Measurements from ENCODE around the gene ZC3H13.

ZC3H13 gene

GRCh38 chr13:45915686-45916439 is 136.7 kb downstream of the ZC3H13 start:
- Histone ChIP-seq H3K4me3 (ENCODE audit: low read length in 2 of 2) (no peak overlapping the region), H3K4me1 (ENCODE audit: control insufficient read depth in 2 of 2, insufficient read depth in 2 of 2, low read length in 2 of 2) (no peaks in the 10 kb centered on the region), H3K27ac (ENCODE audit: low read depth in 2 of 2, low read length in 2 of 2) (no peak overlapping the region), H3K36me3 (ENCODE audit: control insufficient read depth in 2 of 2, insufficient read depth in 2 of 2, low read length in 2 of 2) (no peaks in the 10 kb centered on the region), H3K27me3 (ENCODE audit: control insufficient read depth in 2 of 2, insufficient read depth in 2 of 2, low read length in 2 of 2) (no peaks in the 10 kb centered on the region), H3K9ac (ENCODE audit: low read depth in 1 of 2, low read length in 2 of 2) (no peak overlapping the region), H3K9me3 (ENCODE audit: control insufficient read depth in 2 of 2, low read length in 2 of 2) (no peaks in the 10 kb centered on the region)

GRCh38 chr13:45909673-45910072 is 142.9 kb downstream of the ZC3H13 start:
- no peaks in the 10 kb centered on the region for H3K4me1 ChIP-seq (ENCODE audit: control insufficient read depth in 2 of 2, insufficient read depth in 2 of 2, low read length in 2 of 2)
- H3K9me3 ChIP-seq (ENCODE audit: control insufficient read depth in 2 of 2, low read length in 2 of 2) = no peaks in the 10 kb centered on the region
- H3K27me3 ChIP-seq (ENCODE audit: control insufficient read depth in 2 of 2, insufficient read depth in 2 of 2, low read length in 2 of 2) = no peaks in the 10 kb centered on the region
- no peak overlapping the region for H3K4me3 ChIP-seq (ENCODE audit: low read length in 2 of 2)
- H3K27ac ChIP-seq (ENCODE audit: low read depth in 2 of 2, low read length in 2 of 2) = no peak overlapping the region
- no peak overlapping the region for H3K9ac ChIP-seq (ENCODE audit: low read depth in 1 of 2, low read length in 2 of 2)
- no peaks in the 10 kb centered on the region for H3K36me3 ChIP-seq (ENCODE audit: control insufficient read depth in 2 of 2, insufficient read depth in 2 of 2, low read length in 2 of 2)

GRCh38 chr13:45909089-45909488 is 143.5 kb downstream of the ZC3H13 start:
- H3K4me3 ChIP-seq (ENCODE audit: low read length in 2 of 2) = no peak overlapping the region
- H3K9me3 ChIP-seq (ENCODE audit: control insufficient read depth in 2 of 2, low read length in 2 of 2) = no peaks in the 10 kb centered on the region
- H3K4me1 ChIP-seq (ENCODE audit: control insufficient read depth in 2 of 2, insufficient read depth in 2 of 2, low read length in 2 of 2) = no peaks in the 10 kb centered on the region
- no peak overlapping the region for H3K9ac ChIP-seq (ENCODE audit: low read depth in 1 of 2, low read length in 2 of 2)
- H3K27ac ChIP-seq (ENCODE audit: low read depth in 2 of 2, low read length in 2 of 2) = no peak overlapping the region
- H3K36me3 ChIP-seq (ENCODE audit: control insufficient read depth in 2 of 2, insufficient read depth in 2 of 2, low read length in 2 of 2) = no peaks in the 10 kb centered on the region
- no peaks in the 10 kb centered on the region for H3K27me3 ChIP-seq (ENCODE audit: control insufficient read depth in 2 of 2, insufficient read depth in 2 of 2, low read length in 2 of 2)

GRCh38 chr13:45907503-45907902 is 145.0 kb downstream of the ZC3H13 start:
- H3K4me1 ChIP-seq (ENCODE audit: control insufficient read depth in 2 of 2, insufficient read depth in 2 of 2, low read length in 2 of 2) = no peaks in the 10 kb centered on the region
- H3K9ac ChIP-seq (ENCODE audit: low read depth in 1 of 2, low read length in 2 of 2) = no peak overlapping the region
- no peaks in the 10 kb centered on the region for H3K27me3 ChIP-seq (ENCODE audit: control insufficient read depth in 2 of 2, insufficient read depth in 2 of 2, low read length in 2 of 2)
- no peaks in the 10 kb centered on the region for H3K36me3 ChIP-seq (ENCODE audit: control insufficient read depth in 2 of 2, insufficient read depth in 2 of 2, low read length in 2 of 2)
- H3K4me3 ChIP-seq (ENCODE audit: low read length in 2 of 2) = no peak overlapping the region
- no peaks in the 10 kb centered on the region for H3K9me3 ChIP-seq (ENCODE audit: control insufficient read depth in 2 of 2, low read length in 2 of 2)
- H3K27ac ChIP-seq (ENCODE audit: low read depth in 2 of 2, low read length in 2 of 2) = no peak overlapping the region

Measured in mucosa of rectum (tissue), 2 donors.